Amniotic stem cell (primary cell): ENCODE results near the gene SAMD10.
"Not testable (repeated sequence)": the region's sequence is repeated elsewhere in the genome, so short reads cannot be mapped to it uniquely, and the experiment has no call there.

ENCODE experiments used
- DNase-seq: peaks from one replicate; lab custom pipeline; 2025; lab: John Stamatoyannopoulos, UW

Gene SAMD10

GRCh38 chr20:64001607-64002011 lies 22.2 kb upstream of the SAMD10 start:
- DNase-seq, result no peak

DNA sequence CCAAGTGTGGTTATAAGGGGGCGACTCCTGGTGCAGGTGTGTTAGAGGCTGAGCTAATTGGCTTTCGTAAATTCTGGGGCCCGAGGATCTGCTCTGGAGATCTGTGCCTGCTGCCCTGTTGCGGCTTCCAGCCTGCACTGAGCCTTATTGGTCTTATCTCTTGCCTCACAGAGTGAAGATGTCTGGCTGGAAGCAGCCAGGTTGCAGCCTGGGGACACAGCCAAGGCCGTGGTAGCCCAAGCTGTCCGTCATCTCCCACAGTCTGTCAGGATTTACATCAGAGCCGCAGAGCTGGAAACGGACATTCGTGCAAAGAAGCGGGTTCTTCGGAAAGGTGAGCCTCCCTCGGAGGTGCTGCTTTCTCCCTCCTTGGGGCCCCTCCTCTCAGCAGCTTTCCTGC lies 21.5 kb upstream of the SAMD10 start:
- DNase-seq, result no peak

DNA sequence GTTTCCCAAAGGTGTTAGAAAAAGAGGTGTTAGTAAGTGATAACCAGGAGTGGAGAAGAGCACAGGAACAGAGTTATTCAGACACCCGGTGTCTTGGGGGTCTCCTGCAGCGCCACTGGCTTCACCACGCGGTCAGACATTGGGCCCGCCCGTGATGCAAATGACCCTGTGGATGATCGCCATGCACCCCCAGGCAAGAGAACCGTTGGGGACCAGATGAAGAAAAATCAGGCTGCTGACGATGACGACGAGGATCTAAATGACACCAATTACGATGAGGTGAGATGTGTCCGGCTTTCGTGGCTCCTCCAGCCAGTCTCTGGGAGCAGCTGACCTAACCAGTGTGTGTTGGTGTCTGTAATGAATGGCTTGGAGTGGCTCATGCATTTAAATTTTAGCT lies 3.5 kb upstream of the SAMD10 start:
- no peak for DNase-seq

GRCh38 chr20:63980806-63981728 lies 1.6 kb upstream of the SAMD10 start, which contains the start of gene PRPF6:
PRPF6 (plus strand) TSS chr20:63981132; CDS start chr20:63981246, 114 bp downstream.
- peak; percentile 95 for DNase-seq

GRCh38 chr20:63980317-63980805 lies 919 bp upstream of the SAMD10 start:
- no peak for DNase-seq

GRCh38 chr20:63979229-63979556 lies 249 bp downstream of the SAMD10 start:
- DNase-seq, result no peak

GRCh38 chr20:63978319-63979228 lies 868 bp downstream of the SAMD10 start:
- DNase-seq, result no peak

DNA sequence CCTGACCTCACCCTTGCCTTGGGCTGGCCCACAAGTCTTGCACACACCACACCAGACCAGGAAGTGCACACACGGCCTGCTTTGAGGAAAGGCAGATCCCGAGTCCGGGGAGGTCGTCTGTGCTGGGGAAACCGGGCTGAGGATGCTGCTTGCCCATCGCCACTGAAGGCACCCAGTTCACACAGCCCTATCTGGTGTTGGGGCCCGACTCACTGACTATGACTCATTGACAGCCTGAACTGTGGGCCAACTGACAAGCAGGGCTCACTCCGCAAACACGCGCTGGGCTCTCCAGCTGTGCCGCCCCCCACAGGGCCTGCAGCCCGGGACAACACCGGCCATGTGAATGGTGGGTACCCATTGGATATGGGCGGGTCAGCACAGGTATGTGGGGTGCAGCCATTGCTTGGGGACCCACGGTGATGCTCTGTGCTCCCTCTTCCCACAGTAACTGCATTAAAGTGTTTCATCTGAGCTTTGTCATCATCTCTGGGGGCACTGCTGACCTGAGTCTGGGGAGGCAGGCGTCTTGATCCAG lies 1.6 kb downstream of the SAMD10 start:
- DNase-seq, result no peak

- no peak for DNase-seq
These were observed 2.3 kb downstream of the SAMD10 start for GRCh38 chr20:63976980-63977738.

- DNase-seq, result not testable (repeated sequence)
These were observed 2.9 kb downstream of the SAMD10 start for GRCh38 chr20:63976511-63976910.

DNA sequence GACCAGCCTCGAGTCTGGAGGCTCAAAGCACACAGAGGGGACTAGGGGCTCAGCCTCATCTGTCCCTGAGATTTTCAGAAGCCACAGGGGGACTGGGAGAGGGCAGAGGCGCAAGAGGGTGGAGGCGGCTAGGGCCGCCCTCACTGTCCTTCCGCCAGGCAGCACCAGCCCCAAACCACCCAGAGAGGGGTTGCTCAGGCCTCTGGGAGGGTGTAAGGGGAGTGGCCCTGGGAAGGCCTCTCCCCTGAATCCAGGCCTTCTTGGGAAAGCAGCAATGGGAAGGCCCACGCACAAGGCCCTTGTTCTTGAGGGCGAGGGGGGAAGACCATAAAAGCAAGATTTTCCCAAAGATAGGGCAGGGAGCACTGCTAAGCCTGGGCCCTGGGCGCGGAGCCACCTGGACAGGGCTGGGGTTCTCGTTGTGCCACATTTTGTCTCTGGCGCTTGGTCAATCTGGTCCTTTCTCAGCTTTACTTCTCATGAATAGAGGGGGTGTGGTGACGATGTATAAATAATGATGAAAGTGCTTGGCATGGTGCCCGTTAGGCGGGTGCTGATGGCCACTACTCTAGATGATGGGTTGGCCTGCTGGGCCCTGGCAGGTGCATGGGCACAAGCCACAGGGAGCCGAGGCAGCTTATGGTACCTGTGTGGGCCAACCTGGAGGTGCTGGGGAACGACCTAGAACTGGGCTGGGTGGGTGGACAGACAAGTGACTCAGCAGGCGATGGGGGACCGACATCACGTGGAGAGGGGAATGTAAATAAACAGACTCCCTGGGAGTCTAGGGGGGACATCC lies 4.8 kb downstream of the SAMD10 start:
- DNase-seq, result no peak

- DNase-seq, result no peak
These were observed 5.6 kb downstream of the SAMD10 start for GRCh38 chr20:63973636-63974401.

DNA sequence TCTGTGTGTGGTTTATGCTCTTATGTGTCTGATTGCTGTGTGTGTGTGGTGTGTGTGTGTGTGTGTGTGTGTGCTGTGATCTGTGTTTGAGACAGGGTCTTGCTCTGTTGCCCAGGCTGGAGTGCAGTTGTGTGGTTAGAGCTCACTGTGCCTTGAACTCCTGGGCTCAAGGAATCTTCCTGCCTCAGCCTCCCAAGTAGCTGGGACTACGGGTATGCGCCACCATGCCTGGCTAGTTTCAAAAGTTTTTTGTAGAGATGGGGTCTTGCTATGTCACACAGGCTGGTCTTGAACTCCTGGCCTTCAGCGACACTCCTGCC lies 6.3 kb downstream of the SAMD10 start:
- DNase-seq, result no peak

DNA sequence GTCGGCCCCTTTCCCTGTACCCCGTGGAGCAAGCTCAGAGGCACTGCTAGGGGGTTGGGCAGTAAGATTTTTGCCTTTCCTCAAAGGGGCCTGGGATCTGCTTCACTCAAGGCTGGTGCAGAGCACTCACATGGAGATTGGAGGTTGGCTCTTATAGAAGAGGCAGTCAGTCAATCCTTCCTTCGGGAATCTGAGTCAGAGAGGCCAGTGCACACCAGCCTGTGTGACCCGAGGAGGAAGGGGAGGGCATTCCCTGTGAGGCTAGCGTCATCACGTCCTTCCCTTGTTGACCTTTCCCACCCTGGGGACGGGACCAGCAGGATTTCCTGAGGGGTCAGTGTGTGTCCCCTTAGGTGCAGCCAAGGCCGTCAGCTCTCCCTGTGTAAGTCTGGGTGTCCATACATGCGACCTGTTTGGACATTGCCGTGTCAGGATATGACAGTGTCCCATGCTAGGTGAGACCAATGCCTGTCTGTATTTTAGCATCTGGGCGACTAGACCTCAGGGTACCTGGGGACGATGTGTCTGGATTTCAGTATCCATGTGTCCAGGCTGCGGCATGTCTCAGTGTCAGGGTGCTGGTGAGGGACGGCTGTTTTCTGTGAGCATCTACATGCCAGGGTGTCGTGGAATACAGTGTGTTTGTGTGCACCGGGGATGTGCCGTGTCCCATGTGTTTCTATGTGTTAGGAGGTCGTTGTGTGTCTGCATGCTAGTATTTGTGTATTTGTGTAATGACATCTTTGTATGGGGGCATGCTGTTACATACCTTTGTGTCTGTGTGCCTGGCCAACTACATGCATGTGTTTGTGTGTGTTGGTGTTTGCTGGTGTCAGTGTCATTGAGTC lies 6.9 kb downstream of the SAMD10 start:
- no peak for DNase-seq

DNA sequence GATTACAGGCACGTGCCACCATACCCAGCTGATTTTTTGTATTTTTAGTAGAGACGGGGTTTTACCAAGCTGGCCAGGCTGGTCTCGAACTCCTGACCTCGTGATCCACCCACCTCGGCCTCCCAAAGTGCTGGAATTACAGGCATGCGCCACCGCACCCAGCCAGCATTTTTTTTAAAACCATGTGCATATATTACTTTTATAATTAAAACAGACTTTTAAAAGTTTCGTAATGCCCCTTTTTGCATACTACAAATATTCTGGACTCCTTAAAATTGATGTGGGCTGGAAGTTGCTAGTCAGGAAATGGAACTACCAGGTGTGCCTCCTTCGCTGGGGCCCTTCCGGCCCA lies 7.5 kb downstream of the SAMD10 start:
- not testable (repeated sequence) for DNase-seq

GRCh38 chr20:63970714-63971431 lies 8.6 kb downstream of the SAMD10 start:
- DNase-seq, result no peak

- DNase-seq, result no peak
These were observed 9.4 kb downstream of the SAMD10 start, which contains the start of gene ZNF512B for GRCh38 chr20:63969838-63970713. ZNF512B (minus strand) TSS chr20:63969930; CDS start chr20:63967950, 1,980 bp downstream.
